ENCODE results near the gene PCBP3. TPM values are rescaled to one million over a fixed set of nuclear protein-coding genes. Genes with fewer than 3 reads are reported as not detected.

Gene PCBP3
- total and polyA plus RNA-seq, 2 donors (not counting 3 experiments of a cell fraction or from before 2014, with no cell fraction given) = 0.06 to 1.1 TPM

GRCh38 chr21:45923146-45923545 is 279.6 kb downstream of the PCBP3 start:
- Histone ChIP-seq H3K79me2 (ENCODE audit: control insufficient read depth, insufficient read depth, low read length) (no peaks in the 10 kb centered on the region), H3K9me3 (replicated peaks; ENCODE audit: control insufficient read depth, insufficient read depth, low read length) (peaks cover 3% of the 10 kb centered on the region), H3K4me3 (replicated peaks in 1 of 3; ENCODE audit: insufficient read depth in 1 of 3, low read depth in 1 of 3, low read length in 3 of 3) (no peak overlapping the region), H3K9ac (replicated peaks; ENCODE audit: extremely low read depth, insufficient read depth, low read length) (no peak overlapping the region), H3K4me1 (ENCODE audit: control insufficient read depth, extremely low read depth, insufficient read depth, low read length) (no peaks in the 10 kb centered on the region), H3K9me1 (replicated peaks; ENCODE audit: control insufficient read depth, extremely low read depth, insufficient read depth, low read length) (no peaks in the 10 kb centered on the region), H3K4me2 (ENCODE audit: insufficient read depth, low read length) (no peak overlapping the region), H4K20me1 (replicated peaks; ENCODE audit: control insufficient read depth, extremely low read depth, insufficient read depth, low read length) (no peaks in the 10 kb centered on the region), H3K36me3 (ENCODE audit: control insufficient read depth in 2 of 2, extremely low read depth in 1 of 2, insufficient read depth in 2 of 2, low read length in 2 of 2) (no peaks in the 10 kb centered on the region), H3K27me3 (ENCODE audit: control insufficient read depth in 2 of 2, insufficient read depth in 2 of 2, low read length in 2 of 2) (no peaks in the 10 kb centered on the region), H3K27ac (ENCODE audit: insufficient read depth, low read depth, low read length) (no peak overlapping the region), H2AFZ (ENCODE audit: low read depth, low read length) (no peak overlapping the region)
- TF ChIP-seq MYC (IDR thresholded peaks at IDR 0.05; ENCODE audit: low read depth, low read length) = no peak
- no peak for TF ChIP-seq MAX (IDR thresholded peaks at IDR 0.05; ENCODE audit: insufficient read depth, insufficient read length)
- peak; percentile 42 to 72 for TF ChIP-seq CTCF (IDR thresholded peaks at IDR 0.05; ENCODE audit: extremely low read depth in 1 of 2, insufficient read depth in 1 of 2, low read depth in 1 of 2, low read length in 2 of 2)
- TF ChIP-seq POLR2AphosphoS5 (IDR thresholded peaks at IDR 0.05; ENCODE audit: insufficient read depth, low read depth, low read length) = no peak
- no peak for TF ChIP-seq JUN (IDR thresholded peaks at IDR 0.05; ENCODE audit: borderline replicate concordance, insufficient read depth, insufficient read length, low read depth)
- no peak for TF ChIP-seq FOS (IDR thresholded peaks at IDR 0.05; ENCODE audit: borderline replicate concordance, insufficient read depth, low read length)
- TF ChIP-seq GATA2 (IDR thresholded peaks at IDR 0.05; ENCODE audit: insufficient read depth, insufficient read length, low read depth, low read length) = no peak
- dilution Hi-C loops (cut with MboI; ENCODE audit: extremely low pct_ligation_motif_present, low sequenced_read_pairs) (no loop called here), intact Hi-C loops (cut with micrococcal nuclease) (no loop called here)
- CTCF ChIA-PET = no interaction called here
- POLR2A ChIA-PET = no interaction called here
- DNase-seq (ENCODE audit: low read depth, low spot score) (peak; percentile 29), FAIRE-seq (peak; percentile 18)
- BruUV-seq (replicated peaks) = no TSS peak

Measured in endothelial cell of umbilical vein (primary cell).